HepG2 (cell line): ENCODE data around the gene PEX10. TPM values are rescaled to one million over a fixed set of nuclear protein-coding genes. Genes with fewer than 3 reads are reported as not detected.

ENCODE experiments used
- ATAC-seq: fragments of 200-7000 bp; cut with Tn5 transposase; 3 replicates; pipeline ENCODE4 v1.9.1; 2020; ENCODE audit warnings: mild to moderate bottlenecking, moderate library complexity
- BruUV-seq: library from RNA; stranded (reverse); fragments of 400-500 nt; replicated peaks from 2 replicates; lab custom pipeline; 2021; lab: Mats Ljungman, UMichigan
- CTCF ChIA-PET: fragments of 300-600 bp; formaldehyde crosslinking; extraction: SDS; loops from one replicate; lab custom pipeline; 2021; ENCODE audit warnings: low total read pairs, inconsistent platforms, low intra/inter-chr PET ratio; lab: Yijun Ruan, JAX
- POLR2A ChIA-PET: fragments of 350-600 bp; sonication (Branson Sonifier 250); formaldehyde crosslinking; loops from one replicate; lab custom pipeline; 2020; ENCODE audit warnings: antibody characterized with exemption, inconsistent platforms; lab: Yijun Ruan, JAX
- DNase-seq: peaks from one replicate; pipeline ENCODE4 v3.0.0-alpha.2; 2015; ENCODE audit warnings: low spot score
- FAIRE-seq: peaks from 3 replicates; lab custom pipeline; 2011; peaks lifted over from hg19 to GRCh38; lab: Jason Lieb, UNC
- H2AFZ ChIP-seq: one replicate; pipeline ENCODE4 v1.6.1; 2011; ENCODE audit warnings: low read length, inconsistent platforms
- H3K27ac ChIP-seq: fragments of 300-600 bp; 3 replicates; pipeline ENCODE4 v1.8.0; 2011; ENCODE audit warnings: mixed run types, mild to moderate bottlenecking, mixed read lengths, low read length, inconsistent platforms; ENCODE audit not compliant: insufficient read depth; ENCODE audit errors: extremely low read length
- H3K27me3 ChIP-seq, 2 experiments: fragments of 200-600 bp in 1 of 2; 2 replicates in 1 of 2; 3 replicates in 1 of 2; pipeline versions ENCODE4 v1.6.0 to v1.8.0; 2011; ENCODE audit warnings: low read length in 2 of 2, mild to moderate bottlenecking in 2 of 2, moderate library complexity in 2 of 2, inconsistent platforms in 1 of 2; ENCODE audit not compliant: insufficient read depth in 2 of 2, control insufficient read depth in 1 of 2
- H3K36me3 ChIP-seq, 2 experiments: fragments of 200-600 bp in 1 of 2; replicated peaks in 1 of 2; 2 replicates in 1 of 2; 3 replicates in 1 of 2; pipeline versions ENCODE4 v1.5.1 to v1.8.0; 2011; ENCODE audit warnings: low read length in 2 of 2, inconsistent platforms in 1 of 2; ENCODE audit not compliant: insufficient read depth in 2 of 2, control insufficient read depth in 1 of 2
- H3K4me1 ChIP-seq: 2 replicates; pipeline ENCODE4 v1.5.1; 2012; ENCODE audit warnings: low read length, inconsistent platforms; ENCODE audit not compliant: insufficient read depth
- H3K4me2 ChIP-seq: 2 replicates; pipeline ENCODE4 v1.6.0; 2011; ENCODE audit warnings: low read depth, low read length, inconsistent platforms
- H3K4me3 ChIP-seq, 3 experiments: fragments of 200-600 bp in 1 of 3; sonication (generic), shearing (Covaris generic) in 1 of 3; replicated peaks in 1 of 3; 2 replicates each; pipeline ENCODE4 v1.5.1; 2011 to 2016; ENCODE audit warnings: low read length in 3 of 3, inconsistent platforms in 2 of 3, low read depth in 2 of 3, mild to moderate bottlenecking in 2 of 3, control low read depth in 1 of 3, mixed read lengths in 1 of 3; ENCODE audit not compliant: insufficient read depth in 1 of 3
- H3K79me2 ChIP-seq: one replicate; pipeline ENCODE4 v1.6.1; 2011; ENCODE audit warnings: low read length, inconsistent platforms; ENCODE audit not compliant: insufficient read depth
- H3K9ac ChIP-seq: 2 replicates; pipeline ENCODE4 v1.6.0; 2011; ENCODE audit warnings: mild to moderate bottlenecking, low read depth, low read length, inconsistent platforms; ENCODE audit not compliant: insufficient read depth
- H3K9me3 ChIP-seq: 2 replicates; pipeline ENCODE4 v1.5.1; 2012; ENCODE audit warnings: mild to moderate bottlenecking, low read length
- H4K20me1 ChIP-seq: 2 replicates; pipeline ENCODE4 v1.6.0; 2011; ENCODE audit warnings: inconsistent platforms, mild to moderate bottlenecking, low read length, moderate library complexity; ENCODE audit not compliant: insufficient read depth
- ARID2 ChIP-seq: sonication (generic); formaldehyde crosslinking; IDR thresholded peaks from 2 replicates; pipeline ENCODE4 v1.8.1; 2022; ENCODE audit warnings: mild to moderate bottlenecking, missing genetic modification reagents, borderline replicate concordance
- ELF3 ChIP-seq: IDR thresholded peaks from 2 replicates; pipeline ENCODE4 v1.6.1; 2016; ENCODE audit warnings: missing genetic modification reagents, missing compliant biosample characterization
- KLF11 ChIP-seq: IDR thresholded peaks from 2 replicates; pipeline ENCODE4 v1.6.1; 2016; ENCODE audit warnings: missing compliant biosample characterization
- MYPOP ChIP-seq: sonication (generic); formaldehyde crosslinking; IDR thresholded peaks from 2 replicates; pipeline ENCODE4 v1.8.1; 2023; ENCODE audit warnings: mild to moderate bottlenecking, moderate library complexity, missing genetic modification reagents
- SALL1 ChIP-seq: sonication (generic); formaldehyde crosslinking; IDR thresholded peaks from 2 replicates; pipeline ENCODE4 v1.8.0; 2022; ENCODE audit warnings: mild to moderate bottlenecking, missing genetic modification reagents
- ZNF44 ChIP-seq: sonication (generic); formaldehyde crosslinking; IDR thresholded peaks from 2 replicates; pipeline ENCODE4 v1.5.1; 2020; ENCODE audit warnings: mild to moderate bottlenecking, missing genetic modification reagents
- ZNF547 ChIP-seq: sonication (generic); formaldehyde crosslinking; IDR thresholded peaks from 2 replicates; pipeline ENCODE4 v1.5.1; 2020; ENCODE audit warnings: mild to moderate bottlenecking, missing genetic modification reagents
- WGBS: methylation state at CpG from one replicate; pipeline ENCODE4 v1.1.6; 2017; ENCODE audit warnings: low lambda C conversion rate; 5-methylcytosine and 5-hydroxymethylcytosine counted together
- in situ Hi-C: cut with HindIII; loops from 2 replicates; pipeline ENCODE4 v1.10.0; 2017; ENCODE audit warnings: low pct_unique_long_range_greater_than_20kb; ENCODE audit not compliant: extremely low pct_ligation_motif_present
- intact Hi-C: fragments of 100-400 bp; cut with micrococcal nuclease; formaldehyde crosslinking; loops from one replicate; pipeline ENCODE4 v1.10.0; 2022; ENCODE audit not compliant: unreplicated experiment
- polyA plus RNA-seq, 8 experiments: library from polyadenylated mRNA; depleted of rRNA in 3 of 8; stranded (reverse) in 7 of 8; unstranded in 1 of 8; fragments of >200 nt; fragmentation: Illumina TruSeq in 4 of 8; extraction: Trizol in 4 of 8; gene quantifications; 2 replicates each; pipeline versions ENCODE4 v1.2.1 to v1.2.3, GENCODE V29; 2011 to 2016; ENCODE audit warnings: low read depth in 4 of 8, missing spikeins in 1 of 8, mixed read lengths in 1 of 8; ENCODE audit not compliant: insufficient read depth in 1 of 8
- total RNA-seq, 5 experiments: library from RNA; depleted of rRNA; stranded (reverse); fragments of >200 nt; fragmentation: Illumina TruSeq; extraction: Trizol; gene quantifications; 2 replicates each; pipeline ENCODE4 v1.2.3, GENCODE V29; 2016; ENCODE audit warnings: low read depth in 1 of 5
- TF ChIP-seq, protein P1 (sequence below): sonication (generic); formaldehyde crosslinking; conservative IDR thresholded peaks from 2 replicates; pipeline ENCODE4 v1.4.0; 2020; ENCODE audit warnings: missing genetic modification reagents
- TF ChIP-seq, protein P2 (sequence below), 2 experiments: IDR thresholded peaks; 2 replicates each; pipeline ENCODE4 v1.6.1; 2011 to 2012; ENCODE audit warnings: low read length in 2 of 2, borderline replicate concordance in 1 of 2, low read depth in 1 of 2, mild to moderate bottlenecking in 1 of 2, moderate library complexity in 1 of 2

The PEX10 gene
- total and polyA plus RNA-seq, 2 of the 13 experiments (the other 11 are each of a cell fraction or from before 2014, with no cell fraction given): 16.1 to 39.6 TPM

DNA sequence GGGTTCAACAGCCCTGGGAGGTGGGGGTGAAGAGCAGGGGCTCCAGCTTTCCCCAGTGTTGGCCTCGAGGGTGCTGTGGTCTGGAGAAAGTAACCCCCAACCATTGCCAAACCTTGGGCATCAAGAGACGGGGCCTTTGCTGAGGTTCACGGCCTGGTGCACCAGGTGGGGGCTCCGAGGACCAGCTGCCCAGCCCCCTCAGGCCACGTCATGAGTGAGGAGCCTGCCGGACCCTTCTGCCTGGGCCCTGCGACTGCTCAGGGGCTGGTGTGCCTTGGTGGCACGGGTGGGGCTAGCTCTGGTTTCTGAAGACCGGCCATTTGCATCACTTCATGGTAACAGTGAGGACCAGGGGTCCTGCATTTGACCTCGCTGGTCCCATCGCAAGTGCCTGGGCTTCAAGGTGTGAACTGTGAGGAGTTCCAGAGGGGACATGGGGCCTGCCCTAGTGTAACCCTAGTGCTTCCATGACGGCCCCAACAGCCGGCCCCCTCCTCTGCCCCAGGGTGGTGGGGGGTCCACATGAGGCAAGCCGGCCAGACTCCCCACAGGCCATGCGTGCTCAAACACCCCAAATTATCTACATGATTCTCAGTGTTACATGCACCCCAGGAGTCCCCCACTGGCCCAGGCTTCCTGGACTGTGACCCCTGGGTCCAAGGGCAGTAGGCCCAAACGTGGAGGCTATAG lies 34.5 kb downstream of the PEX10 start (continued):
- TF ChIP-seq SALL1: peak; percentile 19; the same call in 1 of the 2 replicates
- TF ChIP-seq, protein P1, sequence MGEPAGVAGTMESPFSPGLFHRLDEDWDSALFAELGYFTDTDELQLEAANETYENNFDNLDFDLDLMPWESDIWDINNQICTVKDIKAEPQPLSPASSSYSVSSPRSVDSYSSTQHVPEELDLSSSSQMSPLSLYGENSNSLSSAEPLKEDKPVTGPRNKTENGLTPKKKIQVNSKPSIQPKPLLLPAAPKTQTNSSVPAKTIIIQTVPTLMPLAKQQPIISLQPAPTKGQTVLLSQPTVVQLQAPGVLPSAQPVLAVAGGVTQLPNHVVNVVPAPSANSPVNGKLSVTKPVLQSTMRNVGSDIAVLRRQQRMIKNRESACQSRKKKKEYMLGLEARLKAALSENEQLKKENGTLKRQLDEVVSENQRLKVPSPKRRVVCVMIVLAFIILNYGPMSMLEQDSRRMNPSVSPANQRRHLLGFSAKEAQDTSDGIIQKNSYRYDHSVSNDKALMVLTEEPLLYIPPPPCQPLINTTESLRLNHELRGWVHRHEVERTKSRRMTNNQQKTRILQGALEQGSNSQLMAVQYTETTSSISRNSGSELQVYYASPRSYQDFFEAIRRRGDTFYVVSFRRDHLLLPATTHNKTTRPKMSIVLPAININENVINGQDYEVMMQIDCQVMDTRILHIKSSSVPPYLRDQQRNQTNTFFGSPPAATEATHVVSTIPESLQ: no peak
- no peak for TF ChIP-seq ELF3 (CRISPR knock-in tag)

GRCh38 chr1:2376931-2377672 lies 35.3 kb downstream of the PEX10 start:
- ChIA-PET POLR2A (no interaction called here), CTCF (no interaction called here)
- Histone ChIP-seq H3K4me3 (no peak overlapping the region), H2AFZ (no peak overlapping the region), H3K9ac (no peak overlapping the region), H3K9me3 (no peaks in the 10 kb centered on the region), H3K4me2 (no peak overlapping the region), H4K20me1 (no peaks in the 10 kb centered on the region), H3K27ac (no peak overlapping the region), H3K27me3 (no peaks in the 10 kb centered on the region), H3K79me2 (no peaks in the 10 kb centered on the region), H3K36me3 (no peaks in the 10 kb centered on the region), H3K4me1 (peaks cover 5% of the 10 kb centered on the region; the same call in 1 of the 2 replicates)
- BruUV-seq: no TSS peak
- intact Hi-C loops: no loop called here
- DNase-seq (no peak), FAIRE-seq (no peak), ATAC-seq (no peak)
- in situ Hi-C loops: no loop called here
- WGBS: 80% methylated on average over 21 of the region's 25 CpGs
- no peak for TF ChIP-seq ZNF547 (CRISPR knock-in tag)
- TF ChIP-seq KLF11 (CRISPR knock-in tag): no peak
- no peak for TF ChIP-seq MYPOP (CRISPR knock-in tag)
- TF ChIP-seq ZNF44: no peak
- TF ChIP-seq ARID2 (CRISPR knock-in tag): no peak
- TF ChIP-seq, protein P2, sequence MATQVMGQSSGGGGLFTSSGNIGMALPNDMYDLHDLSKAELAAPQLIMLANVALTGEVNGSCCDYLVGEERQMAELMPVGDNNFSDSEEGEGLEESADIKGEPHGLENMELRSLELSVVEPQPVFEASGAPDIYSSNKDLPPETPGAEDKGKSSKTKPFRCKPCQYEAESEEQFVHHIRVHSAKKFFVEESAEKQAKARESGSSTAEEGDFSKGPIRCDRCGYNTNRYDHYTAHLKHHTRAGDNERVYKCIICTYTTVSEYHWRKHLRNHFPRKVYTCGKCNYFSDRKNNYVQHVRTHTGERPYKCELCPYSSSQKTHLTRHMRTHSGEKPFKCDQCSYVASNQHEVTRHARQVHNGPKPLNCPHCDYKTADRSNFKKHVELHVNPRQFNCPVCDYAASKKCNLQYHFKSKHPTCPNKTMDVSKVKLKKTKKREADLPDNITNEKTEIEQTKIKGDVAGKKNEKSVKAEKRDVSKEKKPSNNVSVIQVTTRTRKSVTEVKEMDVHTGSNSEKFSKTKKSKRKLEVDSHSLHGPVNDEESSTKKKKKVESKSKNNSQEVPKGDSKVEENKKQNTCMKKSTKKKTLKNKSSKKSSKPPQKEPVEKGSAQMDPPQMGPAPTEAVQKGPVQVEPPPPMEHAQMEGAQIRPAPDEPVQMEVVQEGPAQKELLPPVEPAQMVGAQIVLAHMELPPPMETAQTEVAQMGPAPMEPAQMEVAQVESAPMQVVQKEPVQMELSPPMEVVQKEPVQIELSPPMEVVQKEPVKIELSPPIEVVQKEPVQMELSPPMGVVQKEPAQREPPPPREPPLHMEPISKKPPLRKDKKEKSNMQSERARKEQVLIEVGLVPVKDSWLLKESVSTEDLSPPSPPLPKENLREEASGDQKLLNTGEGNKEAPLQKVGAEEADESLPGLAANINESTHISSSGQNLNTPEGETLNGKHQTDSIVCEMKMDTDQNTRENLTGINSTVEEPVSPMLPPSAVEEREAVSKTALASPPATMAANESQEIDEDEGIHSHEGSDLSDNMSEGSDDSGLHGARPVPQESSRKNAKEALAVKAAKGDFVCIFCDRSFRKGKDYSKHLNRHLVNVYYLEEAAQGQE (IDR thresholded peaks at IDR 0.05; ENCODE audit: borderline replicate concordance in 1 of 2, low read depth in 1 of 2, low read length in 2 of 2): no peak
